Keratinocyte (primary cell): Measurements from ENCODE around the gene NAALADL2. TPM values are rescaled to one million over a fixed set of nuclear protein-coding genes. Genes with fewer than 3 reads are reported as not detected.

Experiments used
- DNase-seq: peaks from one replicate; pipeline ENCODE4 v3.0.0-alpha.2; 2011; ENCODE audit warnings: low read depth, missing footprints, low spot score
- FAIRE-seq: peaks from 2 replicates; lab custom pipeline; 2011; peaks lifted over from hg19 to GRCh38; lab: Jason Lieb, UNC
- H2AFZ ChIP-seq: 2 replicates; pipeline ENCODE4 v1.6.0; 2012; ENCODE audit warnings: low read length, control low read depth, inconsistent platforms; ENCODE audit not compliant: control insufficient read depth
- H3K27ac ChIP-seq: 2 replicates; pipeline ENCODE4 v1.5.1; 2011; ENCODE audit warnings: low read length; ENCODE audit not compliant: control insufficient read depth, insufficient read depth
- H3K27me3 ChIP-seq: 3 replicates; pipeline ENCODE4 v1.6.0; 2011; ENCODE audit warnings: low read length; ENCODE audit not compliant: control insufficient read depth, insufficient read depth; ENCODE audit errors: extremely low read depth
- H3K36me3 ChIP-seq, 2 experiments: 2 replicates in 1 of 2; 3 replicates in 1 of 2; pipeline ENCODE4 v1.5.1; 2011; ENCODE audit warnings: low read length in 2 of 2, mild to moderate bottlenecking in 1 of 2; ENCODE audit not compliant: control insufficient read depth in 2 of 2, insufficient read depth in 2 of 2; ENCODE audit errors: extremely low read depth in 1 of 2
- H3K4me1 ChIP-seq: 3 replicates; pipeline ENCODE4 v1.5.1; 2011; ENCODE audit warnings: low read length; ENCODE audit not compliant: control insufficient read depth, insufficient read depth; ENCODE audit errors: extremely low read depth
- H3K4me2 ChIP-seq: 3 replicates; pipeline ENCODE4 v1.6.0; 2011; ENCODE audit warnings: low read depth, low read length; ENCODE audit not compliant: control insufficient read depth, insufficient read depth; ENCODE audit errors: extremely low read depth
- H3K4me3 ChIP-seq, 3 experiments: fragments of 200-600 bp in 1 of 3; sonication (generic) in 1 of 3; 2 replicates in 2 of 3; 3 replicates in 1 of 3; pipeline ENCODE4 v1.5.1; 2011 to 2016; ENCODE audit warnings: low read length in 3 of 3, mild to moderate bottlenecking in 3 of 3, control low read depth in 2 of 3, inconsistent platforms in 1 of 3, low read depth in 1 of 3, mixed read lengths in 1 of 3, mixed run types in 1 of 3, moderate library complexity in 1 of 3; ENCODE audit not compliant: control insufficient read depth in 2 of 3, insufficient read depth in 2 of 3; ENCODE audit errors: extremely low read depth in 1 of 3
- H3K79me2 ChIP-seq: 2 replicates; pipeline ENCODE4 v1.6.0; 2012; ENCODE audit warnings: low read length; ENCODE audit not compliant: control insufficient read depth, insufficient read depth
- H3K9ac ChIP-seq: 3 replicates; pipeline ENCODE4 v1.6.0; 2011; ENCODE audit warnings: low read length; ENCODE audit not compliant: control insufficient read depth, insufficient read depth; ENCODE audit errors: extremely low read depth
- H3K9me1 ChIP-seq: 3 replicates; pipeline ENCODE4 v1.6.0; 2011; ENCODE audit warnings: low read length; ENCODE audit not compliant: control insufficient read depth, insufficient read depth; ENCODE audit errors: extremely low read depth
- H3K9me3 ChIP-seq: 2 replicates; pipeline ENCODE4 v1.5.1; 2012; ENCODE audit warnings: low read depth, low read length; ENCODE audit not compliant: control insufficient read depth
- H4K20me1 ChIP-seq: 3 replicates; pipeline ENCODE4 v1.6.0; 2011; ENCODE audit warnings: low read length; ENCODE audit not compliant: control insufficient read depth, insufficient read depth; ENCODE audit errors: extremely low read depth
- CTCF ChIP-seq, 3 experiments: IDR thresholded peaks in 1 of 3; conservative IDR thresholded peaks in 1 of 3; optimal IDR thresholded peaks in 1 of 3; 2 replicates in 2 of 3; 3 replicates in 1 of 3; pipeline versions ENCODE3 to v1.5.1; 2011; ENCODE audit warnings: low read length in 3 of 3, mild to moderate bottlenecking in 3 of 3, moderate library complexity in 2 of 3, control low read depth in 1 of 3, inconsistent platforms in 1 of 3; ENCODE audit not compliant: insufficient read depth in 2 of 3; ENCODE audit errors: extremely low read depth in 1 of 3
- EZH2 ChIP-seq: IDR thresholded peaks from one replicate; pipeline ENCODE4 v1.6.1; 2012; ENCODE audit warnings: inconsistent platforms, mild to moderate bottlenecking, low read length, moderate library complexity
- dilution Hi-C: fragments of 300-500 bp; cut with MboI; formaldehyde crosslinking; loops from one replicate; pipeline ENCODE4 v1.7.0; 2020; ENCODE audit warnings: low sequenced_read_pairs; ENCODE audit not compliant: extremely low pct_ligation_motif_present
- polyA plus RNA-seq, 5 experiments: library from polyadenylated mRNA; depleted of rRNA in 3 of 5; stranded (reverse) in 3 of 5; stranded (forward) in 1 of 5; unstranded in 1 of 5; fragments of >200 nt; gene quantifications; 1 replicate in 1 of 5; 2 replicates in 3 of 5; 3 replicates in 1 of 5; pipeline versions ENCODE4 v1.2.1 to v1.2.3, GENCODE V29; 2011 to 2012; ENCODE audit warnings: missing spikeins in 2 of 5, low read depth in 1 of 5, low replicate concordance in 1 of 5

Gene NAALADL2
- polyA plus RNA-seq, 1 donor (not counting 4 experiments of a cell fraction or from before 2014, with no cell fraction given) = 0.75 TPM

GRCh38 chr3:174844746-174845145 is 14.4 kb upstream of the NAALADL2 start:
- TF ChIP-seq CTCF (optimal IDR thresholded peaks at IDR 0.05 in 1 of 3, IDR thresholded peaks at IDR 0.05 in 1 of 3, conservative IDR thresholded peaks at IDR 0.05 in 1 of 3; ENCODE audit: extremely low read depth in 1 of 3, insufficient read depth in 2 of 3, low read length in 3 of 3) = no peak
- TF ChIP-seq EZH2 = no peak
- no peak for FAIRE-seq
- dilution Hi-C loops = no loop called here

GRCh38 chr3:174846055-174846454 is 13.1 kb upstream of the NAALADL2 start:
- H3K4me2 ChIP-seq = no peak overlapping the region
- dilution Hi-C loops = no loop called here
- H3K9me3 ChIP-seq = no peaks in the 10 kb centered on the region
- no peak for DNase-seq
- no peaks in the 10 kb centered on the region for H3K27me3 ChIP-seq
- FAIRE-seq = no peak
- H3K79me2 ChIP-seq = no peaks in the 10 kb centered on the region
- no peaks in the 10 kb centered on the region for H4K20me1 ChIP-seq
- H3K9me1 ChIP-seq = no peaks in the 10 kb centered on the region
- no peaks in the 10 kb centered on the region for H3K4me1 ChIP-seq
- no peak overlapping the region for H3K9ac ChIP-seq
- TF ChIP-seq EZH2 (no peak), CTCF (optimal IDR thresholded peaks at IDR 0.05 in 1 of 3, IDR thresholded peaks at IDR 0.05 in 1 of 3, conservative IDR thresholded peaks at IDR 0.05 in 1 of 3; ENCODE audit: extremely low read depth in 1 of 3, insufficient read depth in 2 of 3, low read length in 3 of 3) (no peak)
- no peaks in the 10 kb centered on the region for H3K36me3 ChIP-seq
- no peak overlapping the region for H3K4me3 ChIP-seq
- no peak overlapping the region for H2AFZ ChIP-seq
- no peak overlapping the region for H3K27ac ChIP-seq

More at GRCh38 chr3:174844746-174845145, 14.4 kb upstream of the NAALADL2 start:
- Histone ChIP-seq H2AFZ (no peak overlapping the region), H3K9ac (no peak overlapping the region), H3K4me2 (no peak overlapping the region), H4K20me1 (no peaks in the 10 kb centered on the region), H3K4me3 (no peak overlapping the region), H3K9me3 (no peaks in the 10 kb centered on the region), H3K79me2 (no peaks in the 10 kb centered on the region), H3K27me3 (no peaks in the 10 kb centered on the region), H3K36me3 (no peaks in the 10 kb centered on the region), H3K4me1 (no peaks in the 10 kb centered on the region), H3K27ac (no peak overlapping the region), H3K9me1 (no peaks in the 10 kb centered on the region)
- no peak for DNase-seq
